ENCODE results near the gene ATP6V0D1. TPM values are rescaled to one million over a fixed set of nuclear protein-coding genes. Genes with fewer than 3 reads are reported as not detected.
"Not testable (repeated sequence)": the region's sequence is repeated elsewhere in the genome, so short reads cannot be mapped to it uniquely, and the experiment has no call there.

The ATP6V0D1 gene
- total RNA-seq, 1 donor from 2014 or later: 58.8 TPM

DNA sequence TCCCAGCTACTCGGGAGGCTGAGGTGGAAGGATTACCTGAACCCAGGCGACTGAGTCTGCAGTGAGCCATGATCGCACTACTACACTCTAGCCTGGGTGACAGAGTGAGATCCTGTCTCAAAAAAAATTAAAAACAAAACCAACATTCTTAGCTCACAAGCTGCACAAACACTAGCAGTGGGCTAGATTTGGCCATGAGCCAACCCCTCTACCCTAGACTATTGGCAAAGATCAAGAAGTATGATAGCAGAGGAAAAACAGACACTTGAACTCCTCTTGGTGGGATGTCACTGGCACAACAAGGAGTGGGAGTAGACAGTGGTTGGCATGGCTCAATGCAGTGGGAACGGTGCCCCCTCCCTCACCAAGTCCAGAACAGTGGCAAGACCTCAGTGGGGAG, 28.1 kb upstream of the ATP6V0D1 start:
- intact Hi-C loops (cut with DNase I): no loop called here
- no peak for DNase-seq (ENCODE audit: low spot score)

DNA sequence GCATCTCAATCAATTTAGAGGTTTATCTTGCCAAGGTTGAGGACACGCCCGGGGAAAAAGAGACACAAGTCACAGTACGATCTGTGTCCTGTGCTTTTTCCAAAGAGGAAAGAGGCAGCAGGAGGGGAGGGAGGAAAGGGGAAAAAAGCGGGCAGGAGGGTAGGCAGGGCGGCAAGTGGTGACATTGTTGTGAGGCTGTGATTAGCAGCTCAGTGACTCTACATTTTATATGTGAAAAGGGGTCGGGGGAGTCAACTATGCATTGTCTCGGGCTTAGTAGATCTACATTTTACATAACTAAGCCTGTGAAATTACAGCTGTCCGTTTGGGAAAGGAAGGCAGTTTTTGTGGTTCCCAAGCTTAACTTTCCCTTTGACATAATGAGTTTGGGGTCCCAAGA, 25.5 kb upstream of the ATP6V0D1 start:
- DNase-seq (ENCODE audit: low spot score): no peak
- intact Hi-C loops (cut with DNase I): no loop called here

DNA sequence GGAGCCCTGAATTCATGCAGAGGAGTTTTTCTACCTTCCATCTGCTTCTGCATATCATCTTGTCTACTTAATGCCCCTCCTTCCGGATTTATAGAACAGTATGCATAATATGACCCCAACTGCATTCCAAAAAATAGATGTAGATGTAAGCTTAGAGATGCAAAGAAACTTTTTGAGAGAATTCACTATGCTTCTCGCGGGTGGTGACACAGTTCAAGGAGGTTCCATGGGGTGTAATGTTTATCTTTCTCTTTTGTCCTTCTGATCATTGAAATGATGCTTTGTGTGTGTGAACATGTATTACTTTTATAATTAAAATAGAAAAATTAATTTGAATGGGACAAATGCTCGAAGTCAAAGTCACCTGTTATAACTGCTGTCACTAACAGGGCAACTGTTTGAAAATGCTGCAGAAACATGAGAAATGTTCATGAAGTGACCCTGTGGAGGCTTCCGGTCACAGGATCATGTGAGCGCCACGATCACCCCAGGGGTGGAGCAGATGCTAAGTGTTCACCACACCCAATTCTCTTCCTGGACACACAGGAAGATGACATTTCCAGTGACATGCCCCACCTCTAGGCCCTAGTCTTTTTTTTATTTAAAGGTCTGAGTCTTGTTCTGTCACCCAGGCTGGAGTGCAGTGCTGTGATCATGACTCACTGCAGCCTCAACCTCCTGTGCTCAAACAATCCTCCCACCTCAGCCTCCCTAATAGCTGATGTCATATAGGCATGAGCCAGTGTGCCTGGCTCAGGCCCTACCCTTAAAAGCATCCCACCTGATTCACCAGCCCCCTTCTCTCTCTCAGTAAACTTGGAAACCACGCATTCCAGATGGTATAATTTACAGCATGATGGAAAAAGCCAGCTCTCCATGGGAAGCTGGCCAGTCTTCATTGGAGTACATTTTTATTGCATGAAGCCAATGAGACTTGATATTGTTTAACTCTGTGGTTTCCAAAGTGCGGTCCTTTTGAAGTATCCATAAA, 23.4 kb upstream of the ATP6V0D1 start:
- intact Hi-C loops (cut with DNase I): no loop called here
- DNase-seq (ENCODE audit: low spot score): no peak

DNA sequence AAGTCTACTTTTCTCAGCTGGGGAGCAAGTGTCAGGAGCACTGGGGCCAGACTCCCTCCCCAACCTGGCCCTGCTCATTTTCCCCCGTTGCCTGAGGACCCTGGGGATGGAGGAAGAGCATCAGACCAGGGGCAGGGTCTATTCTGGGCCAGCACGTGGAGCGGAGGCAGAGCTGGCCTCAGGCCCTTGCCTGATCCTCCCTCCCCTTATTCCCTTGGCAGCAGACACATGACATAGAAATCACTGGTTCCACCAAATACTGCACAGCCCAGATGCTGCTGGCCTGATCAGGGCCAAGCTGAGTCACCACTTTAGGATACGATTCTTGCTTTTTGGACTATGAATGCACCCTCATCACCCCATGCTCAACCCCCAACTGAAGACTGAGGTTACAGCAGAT, 18.1 kb upstream of the ATP6V0D1 start:
- no peak for DNase-seq (ENCODE audit: low spot score)
- intact Hi-C loops (cut with DNase I): no loop called here

DNA sequence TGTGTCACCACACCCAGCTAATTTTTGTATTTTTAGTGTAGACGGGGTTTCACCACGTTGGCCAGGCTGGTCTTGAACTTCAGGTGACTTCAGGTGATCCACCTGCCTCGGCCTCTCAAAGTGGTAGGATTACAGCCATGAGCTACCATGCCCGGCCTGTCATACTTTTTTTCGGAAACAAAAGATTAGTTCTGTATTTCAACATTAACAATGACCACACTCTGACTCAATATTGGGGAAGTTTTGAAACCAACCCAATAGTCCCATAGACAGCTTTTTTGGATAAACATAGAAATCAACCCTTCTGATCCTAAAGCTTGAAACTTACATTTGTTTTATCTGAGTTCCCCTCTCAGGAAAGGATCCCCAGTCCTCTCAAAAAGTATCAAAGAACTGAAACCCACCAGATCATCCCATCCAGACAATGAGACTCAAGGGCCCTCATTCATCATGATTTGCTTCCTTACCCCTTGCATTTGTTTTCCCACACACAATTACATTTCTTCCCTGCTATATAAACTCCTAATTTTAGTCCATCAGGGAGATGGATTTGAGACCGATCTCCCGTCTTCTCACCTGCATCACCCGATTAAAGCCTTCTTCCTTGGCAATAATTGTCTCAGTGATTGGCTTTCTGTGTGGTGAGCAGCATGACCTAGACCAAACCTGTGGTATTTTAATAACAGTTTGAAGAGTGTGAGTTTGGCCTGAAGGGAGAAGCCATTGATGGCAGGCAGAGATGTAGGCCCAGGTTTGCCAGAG, 9.6 kb upstream of the ATP6V0D1 start:
- DNase-seq (ENCODE audit: low spot score): no peak
- intact Hi-C loops (cut with DNase I): no loop called here

DNA sequence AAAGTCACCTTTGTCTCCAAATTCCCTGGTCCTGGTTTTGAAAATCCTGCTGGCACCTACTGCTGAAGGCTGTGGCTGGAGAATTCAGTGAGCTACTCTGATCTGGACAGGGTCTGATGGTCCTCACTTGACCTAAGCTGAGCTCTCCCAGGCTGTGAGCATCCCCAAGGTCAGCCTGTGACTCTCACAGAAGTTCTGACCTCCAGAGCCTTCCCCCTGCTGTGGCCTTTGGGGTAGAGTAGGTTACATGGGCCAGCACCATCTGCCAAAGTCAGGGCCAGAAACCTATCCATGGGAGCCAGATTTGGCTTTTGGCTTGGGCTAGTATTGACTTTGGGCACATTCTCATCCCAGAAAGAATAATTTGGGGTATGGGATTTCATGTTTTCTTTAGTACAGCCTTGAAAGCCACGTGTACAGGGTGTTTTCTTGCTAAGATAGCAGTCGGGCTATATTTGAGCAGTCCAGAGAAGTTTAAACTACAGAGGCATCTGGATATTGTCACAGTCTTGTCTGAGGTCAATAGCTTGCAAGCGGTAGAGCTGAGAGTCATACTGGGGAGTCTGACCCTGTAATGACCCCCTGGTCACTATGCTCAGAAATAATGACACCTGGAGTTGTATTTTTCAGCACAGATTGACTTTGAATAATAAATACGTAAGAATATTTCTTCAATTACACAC, 8.6 kb upstream of the ATP6V0D1 start:
- intact Hi-C loops (cut with DNase I): no loop called here
- DNase-seq (ENCODE audit: low spot score): no peak

DNA sequence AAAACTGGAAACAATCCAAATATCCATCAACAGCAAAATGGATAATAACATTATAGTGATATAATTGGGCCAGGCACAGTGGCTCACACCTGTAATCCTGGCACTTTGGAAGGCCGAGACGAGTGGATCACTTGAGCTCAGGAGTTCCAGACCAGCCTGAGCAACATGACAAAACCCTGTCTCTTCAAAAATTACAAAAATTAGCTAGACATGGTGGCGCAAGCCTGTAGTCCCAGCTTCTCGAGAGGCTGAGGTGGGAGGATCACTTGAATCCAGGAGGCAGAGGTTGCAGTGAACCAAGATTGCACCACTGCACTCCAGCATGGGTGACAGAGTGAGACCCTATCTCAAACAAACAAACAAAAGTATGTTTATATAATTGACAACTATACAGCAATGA, 6.6 kb upstream of the ATP6V0D1 start:
- DNase-seq (ENCODE audit: low spot score); intact Hi-C loops (cut with DNase I): not testable (repeated sequence)

DNA sequence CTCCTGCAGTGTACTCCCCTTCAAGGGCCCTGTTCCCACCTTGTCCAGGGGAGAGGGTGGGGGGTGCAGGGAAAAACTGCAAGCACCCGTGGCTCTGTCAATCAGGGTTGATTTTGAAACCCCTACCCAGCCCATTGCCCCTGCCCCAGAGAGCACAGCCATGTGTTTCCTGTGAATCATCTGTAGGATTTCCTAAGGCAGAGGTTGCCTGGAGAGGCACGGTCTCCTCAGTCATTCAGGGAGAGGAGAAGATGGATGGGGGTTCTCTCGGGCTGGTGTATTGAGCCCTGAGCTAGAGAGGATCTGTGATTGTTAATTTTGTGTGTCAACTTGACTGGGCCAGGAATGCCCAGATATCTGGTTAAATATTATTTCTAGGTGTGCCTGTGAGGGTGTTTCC, 5.8 kb upstream of the ATP6V0D1 start:
- intact Hi-C loops (cut with DNase I): no loop called here
- no peak for DNase-seq (ENCODE audit: low spot score)

DNA sequence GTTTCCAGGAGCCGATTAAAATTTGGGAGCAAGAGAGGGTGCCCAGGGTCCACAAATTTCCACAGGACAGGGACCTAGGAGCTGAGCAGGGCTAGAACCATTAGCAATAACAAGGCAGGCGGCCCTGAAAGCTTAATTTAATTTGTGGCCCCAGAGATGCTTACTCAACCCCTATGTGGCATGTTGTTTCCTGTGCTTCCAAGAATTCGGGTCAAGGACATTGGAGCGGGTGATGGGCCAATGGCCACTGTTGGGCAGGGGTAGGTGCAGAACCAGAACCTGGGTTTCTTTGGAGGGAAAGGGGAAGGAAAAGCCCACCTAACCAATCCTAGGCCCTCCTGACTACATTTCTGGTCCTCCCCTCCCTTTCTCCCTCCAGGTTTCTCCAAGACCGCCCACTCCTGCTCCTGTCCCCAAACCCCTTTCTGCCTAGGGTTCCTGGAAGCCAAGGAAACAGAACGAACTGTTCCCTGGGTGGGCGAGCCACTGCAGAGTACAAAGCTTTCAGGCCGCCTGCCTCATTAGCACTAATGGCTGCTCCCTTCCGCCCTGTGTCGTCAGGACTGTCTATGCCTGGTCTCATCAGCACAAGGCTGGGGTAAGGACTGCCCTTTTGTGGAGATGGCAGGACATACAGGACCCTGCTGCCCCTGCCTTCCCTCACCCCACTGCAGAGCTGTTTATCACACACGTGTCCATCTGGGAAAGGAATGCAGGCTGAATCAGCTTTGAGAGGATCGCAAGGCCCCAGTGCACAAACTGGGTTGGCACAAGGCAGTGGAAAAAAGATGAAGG, 3.0 kb upstream of the ATP6V0D1 start:
- DNase-seq (ENCODE audit: low spot score): no peak
- intact Hi-C loops (cut with DNase I): loop anchor here (5.0 kb wide), 1 partner anchor 78 kb away; the partner anchor contains the start of gene CTCF

DNA sequence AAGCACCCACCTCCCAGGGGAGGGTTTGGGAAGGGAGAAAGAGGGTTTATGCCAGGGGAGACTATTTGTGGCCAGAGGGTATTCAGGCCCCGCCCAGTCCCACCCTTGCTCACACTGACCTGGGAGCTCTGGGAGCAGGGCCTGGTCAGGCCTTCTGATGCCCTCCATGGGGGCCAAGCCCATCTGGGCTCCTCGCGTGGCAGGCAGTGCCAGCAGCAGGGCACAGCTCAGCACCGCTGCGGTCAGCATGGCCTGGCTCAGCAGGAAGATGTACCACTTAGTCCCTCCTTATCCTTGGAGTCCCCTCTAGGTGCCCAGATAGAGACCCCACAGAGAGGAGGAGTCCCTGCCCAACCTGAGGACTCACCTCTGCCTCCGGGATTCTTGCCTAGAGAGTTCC, 2.2 kb upstream of the ATP6V0D1 start, which contains the start of gene AGRP:
Gene AGRP, minus strand, starts transcription at position 398 of the 400 bp plus-strand sequence. Its CDS starts 149 bp downstream, at position 249.
- DNase-seq (ENCODE audit: low spot score): no peak
- intact Hi-C loops (cut with DNase I): loop anchor here (5.0 kb wide), 1 partner anchor 79 kb away; the partner anchor contains the start of gene CTCF

DNA sequence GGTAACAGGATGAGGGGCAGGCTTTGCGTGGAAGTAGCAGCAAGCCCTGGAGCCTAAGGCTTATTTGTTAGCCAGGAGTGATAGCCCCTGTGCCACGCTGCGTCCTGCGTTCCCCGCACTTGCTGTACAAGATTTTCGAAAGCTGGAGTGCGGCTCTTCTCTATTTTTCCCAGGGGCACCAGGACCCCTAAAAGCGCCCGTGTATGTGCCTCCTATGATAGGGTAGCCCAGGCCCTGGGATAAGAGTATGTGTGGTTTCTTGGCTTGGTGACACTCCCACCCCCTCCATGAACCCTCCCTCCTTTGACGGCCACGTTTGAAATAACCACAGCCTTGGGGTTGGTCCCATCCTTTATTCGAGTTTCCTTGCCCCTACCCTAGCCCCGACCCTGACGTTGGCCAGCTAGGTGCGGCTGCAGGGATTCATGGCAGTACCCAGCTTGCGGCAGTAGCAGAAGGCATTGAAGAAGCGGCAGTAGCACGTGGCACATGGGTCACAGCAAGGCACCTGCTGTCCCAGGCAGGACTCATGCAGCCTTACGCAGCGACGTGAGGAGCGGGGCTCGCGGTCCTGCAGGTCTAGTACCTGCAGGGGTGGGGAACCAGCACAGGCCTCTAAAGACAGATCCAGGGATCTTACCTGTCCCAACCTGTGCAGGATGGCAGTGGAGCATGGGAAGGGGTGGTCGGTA, 1.4 kb upstream of the ATP6V0D1 start:
- DNase-seq (ENCODE audit: low spot score): no peak
- intact Hi-C loops (cut with DNase I): loop anchor here (5.0 kb wide), 1 partner anchor 80 kb away; the partner anchor contains the start of gene CTCF

DNA sequence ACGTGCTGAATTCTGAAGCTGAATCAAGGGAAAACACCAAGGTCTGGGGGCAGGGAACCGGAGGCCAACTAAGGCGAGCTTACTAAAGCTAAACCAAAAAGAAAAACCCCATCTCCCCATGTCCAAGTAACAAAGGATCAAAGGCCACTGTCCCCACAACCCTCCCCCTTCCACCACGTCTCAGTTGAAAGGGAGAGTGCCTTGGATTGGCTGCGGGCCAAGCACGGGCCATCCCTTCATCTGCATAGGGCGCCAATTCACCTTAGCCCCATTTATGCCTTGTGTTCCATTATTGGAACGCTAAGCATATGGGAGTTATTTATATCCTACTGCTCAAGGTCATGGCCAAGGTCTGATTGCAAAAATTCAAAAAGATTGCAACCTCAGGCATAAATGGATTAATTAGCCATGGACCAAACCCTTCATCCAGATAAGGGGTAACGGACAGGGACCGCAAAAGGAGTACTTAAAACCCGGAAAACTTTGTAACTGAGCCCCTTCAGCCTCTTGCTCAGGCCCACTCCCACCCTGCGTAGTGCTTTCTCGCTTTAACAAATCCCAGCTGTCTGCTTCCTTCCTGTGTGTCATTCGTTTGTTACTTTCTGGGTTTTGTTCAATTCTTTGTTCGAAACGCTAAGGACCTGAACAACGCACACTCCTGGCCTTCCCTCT, 740 bp upstream of the ATP6V0D1 start:
- intact Hi-C loops (cut with DNase I): loop anchor here (1.0 to 5.0 kb wide), 2 partner anchors 22 to 81 kb away; partner anchors contain the start of gene CTCF
- peak; percentile 84 for DNase-seq (ENCODE audit: low spot score)

DNA sequence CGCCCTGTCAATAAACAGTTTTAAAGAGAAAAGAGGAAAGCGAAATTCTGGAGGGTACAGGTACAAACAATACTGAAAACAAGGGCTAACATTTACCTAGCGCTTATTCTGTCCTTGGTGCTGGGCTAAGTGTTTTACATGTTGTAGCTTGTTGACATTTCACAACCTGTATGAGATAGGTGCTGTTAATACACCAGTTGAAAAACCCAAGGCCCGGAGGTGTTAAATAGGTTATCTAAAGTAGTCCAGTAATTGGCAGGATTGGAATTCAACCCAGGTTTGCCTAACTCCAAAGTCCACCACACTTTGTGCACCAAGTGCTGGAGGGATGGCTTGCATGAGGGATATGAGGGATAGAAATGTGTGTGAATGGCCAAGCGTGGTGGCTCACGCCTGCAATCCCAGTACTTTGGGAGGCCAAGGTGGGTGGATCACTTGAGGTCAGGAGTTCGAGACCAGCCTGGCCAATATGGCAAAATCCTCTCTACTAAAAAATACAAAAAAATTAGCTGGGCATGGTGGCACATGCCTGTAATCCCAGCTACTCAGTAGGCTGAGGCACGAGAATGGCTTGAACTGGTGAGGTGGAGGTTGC, 2.9 kb downstream of the ATP6V0D1 start:
- no peak for DNase-seq (ENCODE audit: low spot score)
- intact Hi-C loops (cut with DNase I): no loop called here

DNA sequence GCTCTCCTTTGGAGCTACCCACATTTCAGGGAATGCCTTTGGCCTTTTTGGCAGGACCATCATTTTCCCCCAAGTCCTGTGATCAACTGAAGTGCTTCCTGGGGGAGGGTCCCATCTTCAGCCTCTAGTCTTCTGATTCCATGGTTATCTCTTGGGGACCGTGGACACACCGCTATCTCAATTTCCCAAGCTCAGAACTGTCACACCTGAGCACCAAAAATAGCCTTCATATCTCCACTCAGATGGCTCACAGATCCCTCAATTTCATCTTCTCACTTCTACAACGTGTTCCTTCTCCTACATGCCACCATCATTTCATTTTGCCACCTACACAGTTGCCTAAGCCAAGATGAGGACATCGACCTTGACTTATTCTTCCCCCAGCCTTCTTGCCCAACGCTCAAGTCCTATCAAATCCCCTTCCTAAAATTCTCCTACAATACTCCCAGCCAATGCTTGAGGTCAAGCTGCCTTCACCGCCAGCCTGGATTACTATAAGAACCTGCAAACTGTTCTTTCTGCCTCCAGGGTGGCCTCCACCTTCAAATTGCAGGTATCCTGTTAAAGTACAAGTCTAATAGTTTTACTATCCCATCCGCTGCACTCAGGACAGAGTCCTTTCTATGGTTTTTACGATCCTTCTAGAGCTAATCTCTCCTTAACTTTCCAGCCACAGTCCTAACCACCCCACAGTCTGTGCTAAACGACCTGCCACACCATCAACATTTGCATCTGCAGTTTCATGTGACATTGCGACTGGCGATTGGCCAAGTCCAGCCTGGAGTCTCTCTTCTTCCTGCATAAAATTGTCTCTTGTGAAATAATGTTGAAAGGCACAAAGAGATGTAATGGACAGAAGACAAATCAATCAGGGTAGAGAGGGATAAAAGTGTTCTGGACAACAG, 6.2 kb downstream of the ATP6V0D1 start:
- DNase-seq (ENCODE audit: low spot score): no peak
- intact Hi-C loops (cut with DNase I): no loop called here

DNA sequence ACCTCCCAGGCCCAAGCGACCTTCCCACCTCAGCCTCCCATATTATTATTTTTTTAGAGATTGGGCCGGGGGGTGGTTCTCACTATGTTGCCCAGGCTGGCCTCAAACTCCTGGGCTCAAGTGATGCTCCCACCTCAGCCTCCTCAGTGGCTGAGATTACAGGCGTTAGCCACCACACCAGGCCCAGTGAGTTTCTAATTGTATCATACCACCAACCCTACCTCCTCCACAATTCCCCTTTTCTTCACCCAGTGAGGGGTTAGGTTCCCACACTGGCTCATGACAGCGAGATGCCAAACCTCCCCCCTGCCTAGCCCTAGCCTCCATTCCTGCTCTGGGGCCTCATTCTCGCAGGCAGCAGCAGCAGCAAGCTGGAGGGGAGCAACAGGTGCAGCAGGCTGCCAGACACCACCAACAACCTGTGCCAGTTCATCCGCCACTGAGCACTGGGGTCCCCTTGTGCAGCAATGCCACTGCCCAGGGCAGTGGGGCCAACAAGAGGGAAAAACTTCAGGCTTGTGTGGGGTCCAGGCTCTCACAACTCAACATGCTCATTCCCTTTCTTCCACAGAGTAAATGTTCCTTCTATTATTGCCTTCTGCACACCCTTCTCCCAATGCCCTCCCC, 9.1 kb downstream of the ATP6V0D1 start:
- intact Hi-C loops (cut with DNase I): no loop called here
- no peak for DNase-seq (ENCODE audit: low spot score)

DNA sequence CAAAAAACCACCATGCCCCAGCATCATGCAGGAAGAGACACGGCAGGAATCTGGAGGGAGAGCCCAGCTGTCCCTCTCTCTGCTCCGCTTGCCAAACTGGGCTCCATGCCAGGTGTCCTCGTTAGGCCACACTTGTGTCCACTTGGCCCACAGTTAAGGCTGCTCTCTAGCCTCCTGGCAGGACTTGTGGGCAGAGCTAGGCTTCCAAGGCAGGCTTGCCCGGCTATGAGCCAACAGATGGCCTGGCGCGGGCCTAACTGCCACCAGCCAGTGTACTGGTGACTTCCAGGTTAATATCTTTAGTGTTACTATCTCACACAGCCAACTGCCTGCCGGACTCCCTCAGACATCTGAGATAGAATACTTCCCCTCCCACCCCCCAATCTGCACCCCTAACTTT, 10.6 kb downstream of the ATP6V0D1 start:
- intact Hi-C loops (cut with DNase I): no loop called here
- peak; percentile 89 for DNase-seq (ENCODE audit: low spot score)
